HG03280 (cell line): ENCODE data around the gene SMOC2.

Experiments
- ATAC-seq: cut with Tn5 transposase; IDR thresholded peaks from one replicate; pipeline ENCODE4 v1.9.1; 2021; ENCODE audit warnings: mild to moderate bottlenecking, moderate library complexity; ENCODE audit not compliant: unreplicated experiment

SMOC2 gene

DNA sequence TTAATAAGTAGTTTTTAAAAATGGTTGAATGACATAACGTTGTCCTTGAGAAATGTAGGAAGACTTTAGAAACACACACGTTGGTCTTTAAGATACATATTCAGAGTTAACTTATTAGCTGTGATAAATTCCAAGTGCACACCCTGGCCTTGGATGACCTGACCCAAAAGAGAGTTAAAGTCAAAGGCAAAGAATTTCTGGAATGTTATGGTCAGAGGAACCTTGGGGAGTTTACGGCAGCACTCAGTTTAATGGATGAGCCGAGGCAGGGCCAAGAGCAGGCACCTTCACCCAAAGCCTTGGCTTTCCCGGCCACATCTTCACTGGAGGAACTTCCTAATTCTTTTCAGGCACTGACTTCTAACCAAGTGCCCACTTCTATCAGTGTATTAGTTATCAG is 200.5 kb downstream of the SMOC2 start:
- ATAC-seq = no peak

DNA sequence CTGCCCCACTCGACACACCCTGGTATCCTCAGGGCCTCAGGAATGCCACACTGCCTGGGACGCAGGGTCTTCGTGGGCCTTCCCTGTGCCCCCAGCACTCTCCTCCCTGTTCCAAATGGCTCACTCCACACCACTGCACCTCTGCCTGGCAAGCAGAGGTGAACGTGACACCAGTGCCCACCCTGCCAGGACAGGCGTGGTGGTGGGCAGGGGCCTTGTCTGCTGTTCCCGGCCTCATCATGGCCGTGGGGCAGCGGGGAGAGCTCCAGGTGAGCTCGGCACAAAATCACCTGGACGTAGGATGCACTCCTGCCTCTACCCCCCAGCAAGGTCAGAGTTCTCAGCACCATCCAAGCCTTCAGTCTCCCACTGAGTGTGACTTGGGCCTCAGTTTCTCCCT is 202.4 kb downstream of the SMOC2 start:
- no peak for ATAC-seq

DNA sequence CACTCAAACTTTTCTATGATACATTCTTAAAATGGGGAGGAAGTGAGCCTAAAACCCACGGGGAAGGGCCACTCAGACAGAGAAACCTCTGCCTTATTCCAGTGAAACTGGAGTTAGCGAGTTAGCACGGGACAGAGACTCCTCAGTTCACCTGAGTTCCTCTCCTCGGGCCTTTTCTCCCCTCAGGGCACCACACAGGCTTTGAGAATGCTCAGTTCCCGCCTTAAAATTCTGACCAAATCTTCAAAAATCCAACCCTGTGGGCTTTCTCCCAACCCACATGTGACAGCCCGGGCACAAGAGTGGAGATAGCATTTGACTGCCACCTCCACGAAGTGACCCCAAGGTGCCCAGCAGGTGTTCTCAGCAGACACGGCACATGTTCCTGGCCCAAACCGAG is 204.3 kb downstream of the SMOC2 start:
- no peak for ATAC-seq

DNA sequence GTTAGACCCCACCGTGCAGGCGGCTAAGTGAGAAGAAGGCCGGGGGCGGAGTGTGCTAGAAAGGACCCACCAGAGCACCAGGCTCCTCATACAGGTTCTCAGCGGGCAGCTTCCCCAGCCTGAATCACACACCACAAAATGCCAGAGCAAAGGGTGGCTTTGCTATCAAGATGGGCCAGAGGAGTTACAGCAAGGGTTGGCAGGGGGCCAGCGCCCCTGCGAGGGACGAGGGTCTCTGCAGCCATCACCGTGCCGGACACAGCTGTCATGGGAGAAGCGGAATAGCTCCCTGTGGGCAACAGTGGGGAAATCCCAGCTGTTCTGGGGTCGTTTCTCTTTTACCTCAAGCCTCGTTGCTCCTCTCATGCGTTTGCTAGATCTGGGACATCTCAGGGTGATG is 206.3 kb downstream of the SMOC2 start:
- no peak for ATAC-seq

DNA sequence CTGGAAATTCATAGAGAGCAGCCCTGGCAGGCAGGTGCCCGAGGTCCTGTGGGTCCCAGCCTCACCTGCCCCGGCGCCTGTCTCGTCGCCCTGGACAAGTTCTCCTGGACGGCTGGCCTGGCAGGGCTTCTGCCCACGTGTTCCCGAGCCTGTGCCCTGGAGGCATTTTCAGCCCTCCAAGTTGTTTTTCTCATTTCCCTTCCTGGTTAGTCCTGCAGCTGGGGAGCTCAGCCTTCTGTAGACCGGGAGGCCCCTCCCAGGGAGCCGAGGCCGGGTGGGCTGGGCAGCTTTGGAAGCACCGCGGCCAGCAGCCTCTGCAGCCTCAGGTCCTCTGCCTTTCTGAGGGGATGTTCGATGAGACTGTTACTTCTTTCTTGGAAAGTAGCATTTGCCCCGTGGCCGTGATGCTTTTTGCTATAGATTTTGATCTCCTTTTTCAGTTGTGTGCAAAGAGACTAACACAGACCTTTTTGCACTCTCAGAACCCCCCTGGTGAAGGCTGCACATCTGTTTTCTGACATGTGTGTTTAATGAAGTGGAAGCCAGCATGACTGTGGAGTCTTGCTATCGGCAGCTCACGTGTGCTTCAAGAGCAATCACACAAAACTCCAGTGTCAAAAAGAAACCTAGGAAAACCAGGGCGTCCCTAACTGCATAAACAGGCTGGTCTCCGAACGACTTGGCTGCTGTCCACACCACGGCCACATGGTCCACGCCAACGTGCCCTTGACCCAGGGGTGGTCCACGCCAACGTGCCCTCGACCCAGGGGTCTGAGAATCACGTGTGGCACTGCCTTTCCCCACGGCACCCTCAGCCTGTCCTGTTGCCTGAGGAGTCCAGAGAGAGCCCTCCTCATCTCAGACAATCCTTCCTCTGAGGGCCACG is 207.5 kb downstream of the SMOC2 start:
- no peak for ATAC-seq

DNA sequence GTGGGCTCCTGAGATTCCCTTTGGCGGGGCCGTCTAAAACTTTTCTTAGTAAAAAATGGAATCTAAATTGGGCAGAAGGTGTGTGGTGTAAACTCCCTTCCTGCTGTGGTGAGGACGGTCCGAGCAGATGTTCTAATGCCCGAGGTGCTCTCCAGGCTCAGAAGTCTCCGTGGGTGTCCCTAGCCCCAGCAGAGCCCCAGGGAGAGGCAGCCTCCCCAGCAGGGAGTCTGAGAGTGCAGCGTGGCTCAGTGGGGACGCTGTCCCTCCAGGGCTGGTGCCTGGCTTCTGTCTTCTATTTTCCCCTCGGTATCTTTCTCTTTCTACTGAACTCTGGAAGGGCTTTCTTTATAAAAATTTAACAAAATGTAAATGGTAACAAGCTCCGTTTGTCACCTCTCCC is 208.2 kb downstream of the SMOC2 start:
- no peak for ATAC-seq

DNA sequence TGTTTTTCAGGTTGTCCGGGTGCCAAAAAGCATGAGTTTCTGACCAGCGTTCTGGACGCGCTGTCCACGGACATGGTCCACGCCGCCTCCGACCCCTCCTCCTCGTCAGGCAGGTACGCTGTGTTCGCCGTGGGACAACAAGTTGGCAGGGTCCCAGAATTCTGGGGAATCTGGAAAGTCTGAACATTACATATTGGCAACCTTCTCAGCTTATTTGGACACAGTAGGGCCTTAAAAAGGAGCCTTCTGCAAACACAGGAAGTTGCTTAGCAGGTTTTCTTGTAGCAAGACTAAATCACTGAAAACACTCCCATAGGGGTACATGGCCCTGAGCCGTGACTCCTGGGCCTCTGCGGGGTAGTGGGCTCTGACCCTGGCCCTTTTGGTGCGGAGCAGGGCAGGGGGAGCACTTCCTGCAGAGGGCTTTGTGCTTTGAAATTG is 209.7 kb downstream of the SMOC2 start:
- no peak for ATAC-seq

DNA sequence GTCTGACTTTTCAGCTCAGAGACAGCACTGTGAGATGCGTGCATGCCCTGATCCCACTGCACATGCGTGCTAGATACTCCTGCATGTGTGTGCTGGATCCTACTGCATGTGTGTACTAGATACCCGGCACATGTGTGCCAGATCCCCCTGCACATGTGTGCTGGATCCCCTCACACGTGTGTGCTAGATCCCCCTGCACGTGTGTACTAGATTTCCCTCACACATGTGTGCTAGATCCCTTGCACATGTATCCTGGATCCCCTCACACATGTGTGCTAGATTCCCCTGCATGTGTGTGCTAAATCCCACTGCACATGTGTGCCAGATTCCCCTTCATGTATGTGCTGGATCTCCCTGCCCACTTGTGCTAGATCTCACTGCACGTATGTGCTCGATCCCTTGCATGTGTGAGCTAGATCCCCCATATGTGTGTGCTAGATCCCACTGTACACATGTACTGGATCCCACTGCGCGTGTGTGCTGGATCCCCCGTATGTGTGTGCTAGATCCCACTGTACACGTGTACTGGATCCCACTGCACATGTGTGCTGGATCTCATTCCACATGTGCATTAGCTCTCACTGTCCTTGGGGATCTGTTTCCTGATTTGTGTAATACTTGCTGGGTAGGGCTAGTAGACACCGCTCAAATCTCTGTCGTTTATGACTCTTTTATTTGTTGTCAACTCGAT is 214.6 kb downstream of the SMOC2 start:
- no peak for ATAC-seq

DNA sequence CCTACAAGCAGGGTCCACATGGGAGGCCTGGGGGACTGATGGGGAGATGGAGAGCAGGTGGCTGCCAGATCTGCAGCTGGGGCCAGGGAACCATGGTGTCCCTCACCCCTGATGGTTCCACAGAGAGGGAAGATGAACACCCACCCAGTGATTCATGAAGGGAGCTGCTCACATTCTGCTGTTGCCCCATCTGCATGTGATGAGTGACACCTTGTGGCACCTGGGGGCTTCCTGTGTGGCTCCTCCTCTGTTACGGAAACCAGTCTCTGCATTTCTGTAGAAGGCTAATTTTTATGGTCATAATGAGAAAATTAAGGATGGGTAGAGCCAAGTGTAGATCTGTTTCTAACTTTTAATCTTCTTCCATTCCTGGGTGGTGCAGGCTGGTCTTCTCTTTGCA is 217.1 kb downstream of the SMOC2 start:
- ATAC-seq = no peak

DNA sequence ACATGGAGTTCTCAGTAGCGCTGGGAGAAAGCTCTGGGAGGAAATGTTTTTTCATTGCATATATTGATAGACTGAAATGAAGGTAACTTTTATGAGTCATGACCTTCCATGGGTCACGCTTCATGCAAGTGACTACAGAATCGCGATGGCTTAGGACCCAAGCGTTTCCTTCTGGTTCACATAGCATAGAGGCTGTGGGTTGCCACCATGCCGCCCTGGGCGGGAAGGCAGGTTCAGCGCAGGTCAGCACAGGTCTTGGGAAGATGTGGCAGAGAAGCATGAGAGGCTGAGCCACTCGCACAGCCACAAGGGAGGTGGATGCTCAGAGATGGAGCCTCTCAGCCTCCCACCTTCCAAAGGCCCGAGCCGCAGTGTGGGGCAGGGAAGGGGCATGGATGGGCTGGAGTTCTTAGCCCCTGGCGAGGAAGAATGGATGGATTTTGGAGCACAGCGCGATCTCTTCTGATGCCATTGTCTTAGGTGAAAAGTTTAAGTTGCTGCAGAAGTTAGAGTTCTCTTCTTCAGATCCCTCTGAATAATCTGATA is 219.5 kb downstream of the SMOC2 start:
- no peak for ATAC-seq

DNA sequence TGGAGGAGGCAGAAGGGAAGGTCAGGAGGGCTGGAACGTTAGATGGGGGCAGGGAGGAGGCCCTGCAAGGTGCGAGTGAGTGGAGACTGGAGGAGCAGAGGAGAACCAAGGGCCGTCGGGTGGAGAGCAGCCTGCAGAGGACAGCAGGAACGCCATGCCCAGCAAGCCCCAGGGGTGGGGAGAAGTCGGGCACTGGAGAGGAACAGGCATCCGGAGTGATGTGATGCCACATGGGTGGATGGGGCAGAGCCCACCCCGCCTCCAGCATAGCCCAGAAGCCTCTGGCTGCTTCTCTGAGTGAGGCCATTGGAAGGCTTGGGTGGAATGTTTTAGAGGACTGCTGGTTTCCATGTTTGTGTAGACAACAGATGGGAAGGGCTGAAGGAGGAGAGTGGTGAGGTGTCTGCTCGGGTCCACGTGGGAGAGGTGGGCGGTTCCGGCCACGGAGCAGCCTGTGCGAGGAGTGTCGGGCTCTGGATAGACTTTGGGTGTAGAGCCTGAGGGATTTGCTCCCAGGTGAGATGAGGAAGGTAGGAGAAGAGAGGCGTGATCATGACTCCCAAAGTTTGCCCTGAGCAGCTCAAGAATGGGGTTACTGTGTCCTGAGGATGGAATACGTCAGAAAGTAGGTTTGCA is 221.4 kb downstream of the SMOC2 start:
- ATAC-seq = no peak

DNA sequence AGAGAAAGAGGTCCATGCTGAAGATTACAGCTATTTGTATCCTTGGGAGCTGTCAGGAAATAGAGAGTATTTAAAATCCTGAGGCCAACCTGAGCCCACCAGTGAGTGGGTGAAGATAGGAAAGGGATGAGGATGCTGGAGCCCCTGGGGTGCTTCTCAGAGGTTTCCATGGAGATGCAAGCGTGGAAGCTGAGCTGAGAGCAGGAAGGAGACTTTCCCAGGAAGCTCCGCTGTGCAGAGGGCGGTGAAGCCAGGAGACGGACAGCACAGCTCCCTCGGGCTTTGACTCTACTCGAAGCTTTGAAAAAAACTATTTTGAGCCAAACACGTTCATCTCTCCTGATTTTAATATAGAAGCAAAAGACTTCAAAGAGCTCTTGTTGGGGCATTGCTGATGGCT is 222.1 kb downstream of the SMOC2 start:
- no peak for ATAC-seq

DNA sequence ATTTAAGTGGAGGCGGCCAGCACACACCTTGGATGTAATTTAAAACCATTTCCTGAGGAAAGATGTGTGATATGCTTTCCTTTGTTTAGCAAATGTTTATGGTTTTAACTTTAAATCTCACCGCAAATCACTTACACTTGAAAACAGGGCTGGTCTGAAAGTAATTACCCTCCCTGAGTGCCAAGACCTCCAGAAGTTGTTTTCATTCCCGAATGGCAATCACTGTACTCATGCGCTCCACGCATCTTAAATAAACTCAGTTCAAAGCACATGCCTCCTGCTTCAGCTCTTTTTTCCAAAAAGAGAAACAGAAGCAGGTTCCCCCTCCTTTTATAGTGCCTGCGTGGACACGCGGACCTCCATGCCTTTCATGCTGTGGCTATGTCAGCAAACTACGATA is 224.0 kb downstream of the SMOC2 start:
- ATAC-seq = no peak

DNA sequence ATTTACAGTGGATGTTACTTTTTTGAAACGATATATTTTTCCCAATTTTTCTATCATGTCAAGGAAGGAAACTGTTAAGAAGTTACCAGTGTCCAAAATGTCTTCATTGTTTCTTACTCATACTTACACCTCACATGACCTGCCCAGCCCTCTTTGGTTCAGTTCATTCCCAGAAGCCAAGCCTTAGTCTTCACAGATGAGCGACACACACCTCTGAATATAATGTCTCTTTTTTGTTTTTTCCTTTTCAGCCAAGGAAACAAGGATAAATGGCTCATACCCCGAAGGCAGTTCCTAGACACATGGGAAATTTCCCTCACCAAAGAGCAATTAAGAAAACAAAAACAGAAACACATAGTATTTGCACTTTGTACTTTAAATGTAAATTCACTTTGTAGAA is 225.2 kb downstream of the SMOC2 start:
- ATAC-seq = no peak

DNA sequence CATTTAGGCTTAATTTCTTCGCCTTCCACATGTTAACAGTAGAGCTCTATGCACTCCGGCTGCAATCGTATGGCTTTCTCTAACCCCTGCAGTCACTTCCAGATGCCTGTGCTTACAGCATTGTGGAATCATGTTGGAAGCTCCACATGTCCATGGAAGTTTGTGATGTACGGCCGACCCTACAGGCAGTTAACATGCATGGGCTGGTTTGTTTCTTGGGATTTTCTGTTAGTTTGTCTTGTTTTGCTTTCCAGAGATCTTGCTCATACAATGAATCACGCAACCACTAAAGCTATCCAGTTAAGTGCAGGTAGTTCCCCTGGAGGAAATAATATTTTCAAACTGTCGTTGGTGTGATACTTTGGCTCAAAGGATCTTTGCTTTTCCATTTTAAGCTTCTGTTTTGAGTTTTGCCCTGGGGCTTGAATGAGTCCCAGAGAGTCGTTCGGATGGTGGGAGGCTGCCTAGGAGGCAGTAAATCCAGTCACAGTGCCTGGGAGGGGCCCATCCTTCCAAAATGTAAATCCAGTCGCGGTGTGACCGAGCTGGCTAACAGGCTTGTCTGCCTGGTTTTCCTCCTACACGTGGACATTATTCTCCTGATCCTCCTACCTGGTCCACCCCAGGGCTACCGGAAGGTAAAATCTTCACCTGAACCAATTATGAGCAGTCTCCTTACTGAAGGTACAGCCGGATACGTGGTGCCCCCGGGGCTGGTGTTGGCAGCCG is 225.9 kb downstream of the SMOC2 start:
- ATAC-seq = no peak

DNA sequence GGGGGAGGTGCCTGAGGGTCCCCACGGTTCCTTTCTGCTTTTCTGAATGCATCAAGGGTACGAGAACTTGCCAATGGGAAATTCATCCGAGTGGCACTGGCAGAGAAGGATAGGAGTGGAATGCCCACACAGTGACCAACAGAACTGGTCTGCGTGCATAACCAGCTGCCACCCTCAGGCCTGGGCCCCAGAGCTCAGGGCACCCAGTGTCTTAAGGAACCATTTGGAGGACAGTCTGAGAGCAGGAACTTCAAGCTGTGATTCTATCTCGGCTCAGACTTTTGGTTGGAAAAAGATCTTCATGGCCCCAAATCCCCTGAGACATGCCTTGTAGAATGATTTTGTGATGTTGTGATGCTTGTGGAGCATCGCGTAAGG is 226.4 kb downstream of the SMOC2 start:
- no peak for ATAC-seq

DNA sequence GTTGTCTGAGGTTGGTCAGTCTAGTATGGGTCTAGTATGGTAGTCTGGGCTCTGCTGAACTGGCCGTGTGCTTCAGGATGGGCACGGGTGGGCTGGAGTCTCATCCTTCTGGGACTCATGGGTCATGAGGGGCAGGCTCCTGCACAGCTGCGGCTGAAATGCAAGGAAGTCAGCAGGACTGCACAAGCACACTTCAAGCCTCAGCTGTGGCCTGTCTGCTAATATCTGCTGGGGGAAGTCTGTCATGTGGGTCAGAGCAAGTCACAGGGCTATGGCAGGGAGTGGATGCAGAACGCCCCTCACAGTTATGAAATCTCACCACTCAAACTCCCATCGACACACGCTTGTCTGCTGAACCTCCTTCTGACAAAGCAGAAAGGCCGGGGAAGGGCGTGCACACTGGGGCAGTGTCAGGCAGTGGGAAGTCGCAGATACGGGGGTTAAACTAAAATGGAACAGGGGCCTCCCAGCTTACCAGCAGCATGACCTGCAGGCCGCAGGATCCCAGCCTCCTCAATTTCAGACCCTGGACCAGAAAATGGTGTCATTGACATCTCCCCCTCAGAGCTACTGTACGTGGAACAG is 229.5 kb downstream of the SMOC2 start:
- ATAC-seq = no peak

DNA sequence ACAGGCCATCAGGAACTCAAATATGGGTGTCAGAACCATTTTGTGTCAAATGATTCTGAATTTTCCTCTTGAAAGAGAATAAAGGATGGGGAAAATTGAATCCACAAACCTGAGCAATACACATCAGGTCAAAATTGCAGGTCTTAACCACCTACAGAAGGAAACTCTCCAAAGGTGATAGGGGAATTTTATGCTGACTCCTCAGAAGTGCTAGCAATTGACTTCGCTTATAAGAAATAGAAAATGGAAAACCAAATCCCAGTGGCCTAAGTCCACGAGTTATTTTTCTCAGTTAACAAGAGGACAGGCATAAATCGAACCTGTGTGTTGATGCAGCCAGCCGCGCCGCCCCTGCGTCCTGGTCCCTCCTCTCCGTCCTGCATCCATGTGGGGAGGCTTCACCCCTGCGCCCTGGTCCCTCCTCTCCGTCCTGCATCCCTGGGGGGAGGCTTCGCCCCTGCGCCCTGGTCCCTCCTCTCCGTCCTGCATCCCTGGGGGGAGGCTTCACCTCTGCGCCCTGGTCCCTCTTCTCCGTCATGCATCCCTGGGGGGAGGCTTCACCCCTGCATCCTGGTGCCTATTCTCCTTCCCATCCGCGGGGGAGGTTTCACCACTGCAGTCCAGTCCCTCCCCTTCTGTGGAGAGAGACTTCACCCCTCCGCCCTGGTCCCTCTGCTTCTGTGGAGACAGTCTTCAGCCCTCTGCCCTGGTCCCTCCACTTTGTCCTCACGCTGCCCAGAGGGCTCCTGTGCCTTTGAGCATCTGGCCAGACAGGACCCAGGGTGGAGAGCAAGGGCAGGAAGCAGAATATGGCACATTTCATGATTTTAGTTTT is 230.3 kb downstream of the SMOC2 start:
- no peak for ATAC-seq

DNA sequence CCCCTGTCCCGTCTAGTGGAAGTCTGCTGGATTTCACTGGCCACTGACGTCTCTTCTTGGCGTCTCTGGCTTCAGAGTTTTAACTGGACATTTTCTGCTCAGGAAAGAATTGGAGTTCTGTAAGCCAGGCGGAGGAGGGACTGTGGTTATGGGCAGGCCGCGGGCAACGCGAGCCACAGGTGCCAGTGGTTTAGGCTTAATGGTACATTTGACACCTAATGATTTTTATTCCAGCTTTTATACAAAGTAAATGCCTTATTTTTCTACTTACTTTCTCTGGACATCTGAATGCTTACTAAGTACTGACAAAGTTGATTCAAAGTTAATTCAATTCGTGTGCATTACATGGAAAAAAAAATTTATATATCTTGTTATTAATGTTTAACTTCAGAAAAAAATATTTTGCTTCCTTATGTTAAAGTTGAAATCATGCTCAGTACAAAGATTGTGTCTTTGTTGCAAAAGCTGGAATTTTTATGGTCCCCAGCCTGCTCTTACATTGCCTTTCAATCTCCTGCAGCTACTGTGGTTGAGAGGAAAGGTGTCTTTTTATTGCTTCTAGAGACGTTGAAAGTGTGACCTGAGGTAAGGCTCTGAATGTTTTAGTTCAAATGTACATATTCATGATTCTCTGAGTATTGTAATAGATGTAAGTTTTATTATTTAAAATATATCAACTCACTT is 231.0 kb downstream of the SMOC2 start:
- ATAC-seq = no peak
